ENCODE data around the gene TTYH3. TPM values are rescaled to one million over a fixed set of nuclear protein-coding genes. Genes with fewer than 3 reads are reported as not detected.

TTYH3 gene
- total and polyA plus RNA-seq, 9 of the 15 experiments (the other 6 are each of a cell fraction or from before 2014, with no cell fraction given): 0.01 to 5.5 (median 1.1) TPM

DNA sequence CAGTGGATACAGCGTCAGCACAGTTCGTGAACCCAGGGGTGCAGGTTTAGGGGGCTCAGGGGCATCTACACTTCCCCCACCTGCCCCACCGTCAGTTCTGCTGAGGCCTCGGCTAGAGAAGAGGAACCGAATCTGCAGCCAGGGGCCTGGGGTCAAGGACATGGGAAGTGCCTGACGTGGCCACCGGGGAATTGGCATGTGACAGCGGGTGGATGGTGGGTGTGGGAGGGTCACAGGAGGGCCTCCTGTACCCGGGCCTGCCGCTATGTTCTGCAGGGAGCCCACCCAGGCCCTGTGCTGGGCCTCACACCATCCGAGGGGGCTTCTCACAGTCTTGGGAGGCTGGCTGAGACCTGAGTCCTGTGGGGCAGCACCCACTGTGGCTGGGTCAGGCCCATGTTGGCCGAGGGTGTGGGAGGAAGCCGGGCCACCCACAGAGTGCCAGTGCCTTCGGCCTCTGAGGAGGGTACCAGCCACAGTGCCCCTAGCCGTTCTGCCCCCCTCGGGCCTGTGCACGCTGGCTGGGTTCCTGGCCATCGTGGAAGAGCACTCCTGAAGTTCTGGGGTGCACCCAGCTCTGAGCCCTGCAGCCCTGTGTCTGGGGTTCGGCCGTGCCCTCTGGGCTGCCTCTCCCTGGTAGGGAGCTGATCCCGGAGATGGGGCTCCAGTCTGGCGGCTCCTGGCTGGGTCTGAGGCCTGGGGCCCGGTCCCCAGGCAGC, 5.9 kb downstream of the TTYH3 start (continued):
- TF ChIP-seq ZBTB40 (IDR thresholded peaks at IDR 0.05): no peak
- no peak for TF ChIP-seq ZBTB40 (CRISPR knock-in tag; IDR thresholded peaks at IDR 0.05)
- no peak for TF ChIP-seq POLR2G (IDR thresholded peaks at IDR 0.05; ENCODE audit: low read depth, low read length)
